HEK293 (cell line): ENCODE results near the gene ALG11.
A peak's percentile ranks its signal among the peaks of the same experiment; 100 is the strongest.

Source experiments
- BCL11B ChIP-seq: fragments of 450-650 bp; formaldehyde crosslinking; IDR thresholded peaks from 2 replicates; pipeline ENCODE4 v1.5.1; 2016; ENCODE audit warnings: low read depth, missing biosample characterization, missing genetic modification characterization
- HIC1 ChIP-seq: fragments of 450-650 bp; formaldehyde crosslinking; IDR thresholded peaks from 2 replicates; pipeline ENCODE4 v1.5.1; 2016; ENCODE audit warnings: missing biosample characterization, missing genetic modification characterization
- KLF10 ChIP-seq: fragments of 450-650 bp; IDR thresholded peaks from 2 replicates; pipeline ENCODE4 v1.5.1; 2018; ENCODE audit warnings: missing biosample characterization, mild to moderate bottlenecking, missing genetic modification characterization
- PATZ1 ChIP-seq: fragments of 450-650 bp; formaldehyde crosslinking; IDR thresholded peaks from 2 replicates; pipeline ENCODE4 v1.5.1; 2016; ENCODE audit warnings: missing biosample characterization, missing genetic modification characterization
- PBX3 ChIP-seq: sonication (generic); formaldehyde crosslinking; IDR thresholded peaks from 2 replicates; pipeline ENCODE4 v1.8.1; 2022; ENCODE audit warnings: mild to moderate bottlenecking, moderate library complexity, missing genetic modification reagents
- SP7 ChIP-seq: fragments of 450-650 bp; formaldehyde crosslinking; IDR thresholded peaks from 2 replicates; pipeline ENCODE4 v1.5.1; 2016; ENCODE audit warnings: missing biosample characterization, missing genetic modification characterization
- YY1 ChIP-seq: fragments of 450-650 bp; formaldehyde crosslinking; IDR thresholded peaks from 2 replicates; pipeline ENCODE4 v1.5.1; 2018; ENCODE audit warnings: missing biosample characterization, missing genetic modification characterization
- ZBTB1 ChIP-seq: fragments of 450-650 bp; formaldehyde crosslinking; IDR thresholded peaks from 2 replicates; pipeline ENCODE4 v1.5.1; 2016; ENCODE audit warnings: missing biosample characterization, missing genetic modification characterization
- ZBTB11 ChIP-seq: fragments of 450-650 bp; formaldehyde crosslinking; conservative IDR thresholded peaks from 2 replicates; pipeline ENCODE4 v1.5.1; 2016; ENCODE audit warnings: low read depth, missing biosample characterization, missing genetic modification characterization
- ZBTB20 ChIP-seq: fragments of 450-650 bp; formaldehyde crosslinking; IDR thresholded peaks from 2 replicates; pipeline ENCODE4 v1.5.1; 2016; ENCODE audit warnings: missing biosample characterization, missing genetic modification characterization
- ZBTB8A ChIP-seq: fragments of 450-650 bp; formaldehyde crosslinking; IDR thresholded peaks from 2 replicates; pipeline ENCODE4 v1.5.1; 2016; ENCODE audit warnings: missing biosample characterization, missing genetic modification characterization
- ZFP37 ChIP-seq: fragments of 450-650 bp; formaldehyde crosslinking; IDR thresholded peaks from 2 replicates; pipeline ENCODE4 v1.5.1; 2016; ENCODE audit warnings: missing biosample characterization, missing genetic modification characterization
- ZNF138 ChIP-seq: fragments of 450-650 bp; formaldehyde crosslinking; IDR thresholded peaks from 2 replicates; pipeline ENCODE4 v1.5.1; 2016; ENCODE audit warnings: missing biosample characterization, missing genetic modification characterization, borderline replicate concordance
- ZNF211 ChIP-seq: fragments of 450-650 bp; formaldehyde crosslinking; IDR thresholded peaks from 2 replicates; pipeline ENCODE4 v1.5.1; 2016; ENCODE audit warnings: low read depth, missing biosample characterization, missing genetic modification characterization
- ZNF214 ChIP-seq: fragments of 450-650 bp; formaldehyde crosslinking; IDR thresholded peaks from 2 replicates; pipeline ENCODE4 v1.5.1; 2017; ENCODE audit warnings: missing biosample characterization, mild to moderate bottlenecking, missing genetic modification characterization, borderline replicate concordance
- ZNF24 ChIP-seq: fragments of 450-650 bp; formaldehyde crosslinking; IDR thresholded peaks from 2 replicates; pipeline ENCODE4 v1.5.1; 2016; ENCODE audit warnings: missing biosample characterization, missing genetic modification characterization
- ZNF548 ChIP-seq: fragments of 450-650 bp; formaldehyde crosslinking; IDR thresholded peaks from 2 replicates; pipeline ENCODE4 v1.5.1; 2016; ENCODE audit warnings: missing biosample characterization, missing genetic modification characterization
- ZNF549 ChIP-seq: fragments of 450-650 bp; IDR thresholded peaks from 2 replicates; pipeline ENCODE4 v1.5.1; 2018; ENCODE audit warnings: missing biosample characterization, missing genetic modification characterization, mild to moderate bottlenecking, inconsistent platforms, moderate library complexity
- ZNF561 ChIP-seq: fragments of 450-650 bp; IDR thresholded peaks from 2 replicates; pipeline ENCODE4 v1.5.1; 2018; ENCODE audit warnings: missing biosample characterization, missing genetic modification characterization, borderline replicate concordance
- ZNF629 ChIP-seq: fragments of 450-650 bp; formaldehyde crosslinking; IDR thresholded peaks from 2 replicates; pipeline ENCODE4 v1.5.1; 2017; ENCODE audit warnings: missing biosample characterization, missing genetic modification characterization
- ZNF677 ChIP-seq: fragments of 450-650 bp; IDR thresholded peaks from 2 replicates; pipeline ENCODE4 v1.5.0; 2018; ENCODE audit warnings: missing biosample characterization, mild to moderate bottlenecking, missing genetic modification characterization, moderate library complexity
- ZNF692 ChIP-seq: fragments of 450-650 bp; formaldehyde crosslinking; IDR thresholded peaks from 2 replicates; pipeline ENCODE4 v1.5.1; 2016; ENCODE audit warnings: missing biosample characterization, missing genetic modification characterization
- ZSCAN18 ChIP-seq: fragments of 450-650 bp; formaldehyde crosslinking; IDR thresholded peaks from 2 replicates; pipeline ENCODE4 v1.5.1; 2016; ENCODE audit warnings: missing biosample characterization, missing genetic modification characterization

Gene ALG11

GRCh38 chr13:52011632-52012511 lies at the start of gene ALG11 (continued):
- TF ChIP-seq PBX3 (CRISPR knock-in tag) (peak; percentile 60; the same call in 1 of the 2 replicates), ZFP37 (tag by site-specific recombination) (peak; percentile 84; the same call in 1 of the 2 replicates), BCL11B (tag by site-specific recombination) (peak; percentile 65; the same call in 1 of the 2 replicates), ZBTB11 (tag by site-specific recombination) (peak; percentile 83; the same call in 1 of the 2 replicates), ZNF214 (tag by site-specific recombination) (no peak), YY1 (tag by site-specific recombination) (peak; percentile 71), ZNF561 (tag by site-specific recombination) (peak; percentile 74), ZNF24 (tag by site-specific recombination) (peak; percentile 57; the same call in 1 of the 2 replicates), ZNF548 (tag by site-specific recombination) (no peak), ZSCAN18 (tag by site-specific recombination) (no peak), KLF10 (tag by site-specific recombination) (peak; percentile 92), ZNF138 (tag by site-specific recombination) (no peak), ZNF692 (0 out of 2 replicates have a peak, but pooled peaks have one; percentile 24), ZNF549 (tag by site-specific recombination) (no peak), ZBTB1 (tag by site-specific recombination) (peak; percentile 54; the same call in 1 of the 2 replicates), PATZ1 (tag by site-specific recombination) (peak; percentile 99), ZNF629 (tag by site-specific recombination) (no peak), ZBTB8A (tag by site-specific recombination) (peak; percentile 97), ZBTB20 (tag by site-specific recombination) (peak; percentile 67; the same call in 1 of the 2 replicates), SP7 (tag by site-specific recombination) (peak; percentile 57; the same call in 1 of the 2 replicates), ZNF677 (tag by site-specific recombination) (0 out of 2 replicates have a peak, but pooled peaks have one; percentile 29), HIC1 (tag by site-specific recombination) (peak; percentile 96), ZNF211 (tag by site-specific recombination) (no peak)
